SK-N-SH treated with all-trans-retinoic acid at 6 μM for 48 hours (cell line): Measurements from ENCODE around the gene BAIAP3.

Source experiments
- ATAC-seq: fragments of 200-7000 bp; cut with Tn5 transposase; 3 replicates; pipeline ENCODE4 v1.9.1; 2020; ENCODE audit warnings: mild to moderate bottlenecking, moderate library complexity
- ARNTL ChIP-seq: fragments of 450-650 bp; formaldehyde crosslinking; IDR thresholded peaks from 2 replicates; pipeline ENCODE4 v1.5.0; 2020; ENCODE audit warnings: low read depth, mild to moderate bottlenecking, moderate library complexity, borderline replicate concordance
- BACH2 ChIP-seq: fragments of 250-450 bp; sonication (Bioruptor Pico); IDR thresholded peaks from 2 replicates; pipeline ENCODE4 v1.9.0; 2021; ENCODE audit warnings: mild to moderate bottlenecking, borderline replicate concordance
- CREB5 ChIP-seq: fragments of 250-450 bp; sonication (Bioruptor Pico); IDR thresholded peaks from 2 replicates; pipeline ENCODE4 v1.5.1; 2020; ENCODE audit warnings: low read depth, mild to moderate bottlenecking, moderate library complexity
- CSDC2 ChIP-seq: fragments of 250-450 bp; sonication (Bioruptor Pico); IDR thresholded peaks from 2 replicates; pipeline ENCODE4 v1.5.0; 2020; ENCODE audit warnings: mild to moderate bottlenecking, moderate library complexity
- ESRRG ChIP-seq: fragments of 250-450 bp; sonication (Bioruptor Pico); IDR thresholded peaks from 2 replicates; pipeline ENCODE4 v1.6.1; 2021; ENCODE audit warnings: mild to moderate bottlenecking
- ISL1 ChIP-seq: fragments of 250-450 bp; sonication (Bioruptor Pico); IDR thresholded peaks from 2 replicates; pipeline ENCODE4 v2.1.2; 2022; ENCODE audit warnings: mild to moderate bottlenecking, moderate library complexity
- OSR1 ChIP-seq: fragments of 250-450 bp; sonication (Bioruptor Pico); IDR thresholded peaks from 2 replicates; pipeline ENCODE4 v1.8.0; 2022; ENCODE audit warnings: moderate library complexity, mild to moderate bottlenecking, inconsistent platforms
- PPARA ChIP-seq: fragments of 250-450 bp; sonication (Bioruptor Pico); IDR thresholded peaks from 2 replicates; pipeline ENCODE4 v1.5.0; 2020; ENCODE audit warnings: mild to moderate bottlenecking, borderline replicate concordance
- SNAI2 ChIP-seq: fragments of 250-450 bp; sonication (Bioruptor Pico); IDR thresholded peaks from 2 replicates; pipeline ENCODE4 v1.5.0; 2020; ENCODE audit warnings: mild to moderate bottlenecking, moderate library complexity
- TCF4 ChIP-seq: fragments of 250-450 bp; sonication (Bioruptor Pico); IDR thresholded peaks from 2 replicates; pipeline ENCODE4 v1.8.0; 2021; ENCODE audit warnings: mild to moderate bottlenecking, moderate library complexity, borderline replicate concordance
- TOX ChIP-seq: fragments of 250-450 bp; sonication (Bioruptor Pico); IDR thresholded peaks from 2 replicates; pipeline ENCODE4 v1.8.0; 2021; ENCODE audit warnings: mild to moderate bottlenecking, moderate library complexity, borderline replicate concordance
- TSHZ2 ChIP-seq: fragments of 250-450 bp; sonication (Bioruptor Pico); IDR thresholded peaks from 2 replicates; pipeline ENCODE4 v1.5.0; 2020; ENCODE audit warnings: mild to moderate bottlenecking, moderate library complexity
- ZFP3 ChIP-seq: fragments of 250-450 bp; sonication (Bioruptor Pico); IDR thresholded peaks from 2 replicates; pipeline ENCODE4 v1.5.0; 2020; ENCODE audit warnings: mild to moderate bottlenecking, moderate library complexity
- ZFP30 ChIP-seq: fragments of 450-650 bp; formaldehyde crosslinking; IDR thresholded peaks from 2 replicates; pipeline ENCODE4 v1.5.0; 2022; ENCODE audit warnings: mild to moderate bottlenecking, moderate library complexity
- ZNF565 ChIP-seq: fragments of 450-650 bp; formaldehyde crosslinking; conservative IDR thresholded peaks from 2 replicates; pipeline ENCODE4 v1.5.0; 2020; ENCODE audit warnings: low read depth, mild to moderate bottlenecking, moderate library complexity
- ZNF8 ChIP-seq: fragments of 450-650 bp; formaldehyde crosslinking; IDR thresholded peaks from 2 replicates; pipeline ENCODE4 v1.5.0; 2020; ENCODE audit warnings: mild to moderate bottlenecking, moderate library complexity
- TF ChIP-seq, protein P1 (sequence below): fragments of 250-450 bp; sonication (Bioruptor Pico); IDR thresholded peaks from 2 replicates; pipeline ENCODE4 v1.8.0; 2021; ENCODE audit warnings: low read depth, mild to moderate bottlenecking, moderate library complexity, borderline replicate concordance
- TF ChIP-seq, protein P2 (sequence below): fragments of 250-450 bp; sonication (Bioruptor Pico); IDR thresholded peaks from 2 replicates; pipeline ENCODE4 v1.8.0; 2020; ENCODE audit warnings: mild to moderate bottlenecking, moderate library complexity, borderline replicate concordance
- TF ChIP-seq, protein P3 (sequence below): fragments of 250-450 bp; sonication (Bioruptor Pico); IDR thresholded peaks from 2 replicates; pipeline ENCODE4 v1.5.1; 2021; ENCODE audit warnings: mild to moderate bottlenecking, moderate library complexity

The BAIAP3 gene

GRCh38 chr16:1310832-1311200 is 22.6 kb upstream of the BAIAP3 start:
- TF ChIP-seq, protein P1, sequence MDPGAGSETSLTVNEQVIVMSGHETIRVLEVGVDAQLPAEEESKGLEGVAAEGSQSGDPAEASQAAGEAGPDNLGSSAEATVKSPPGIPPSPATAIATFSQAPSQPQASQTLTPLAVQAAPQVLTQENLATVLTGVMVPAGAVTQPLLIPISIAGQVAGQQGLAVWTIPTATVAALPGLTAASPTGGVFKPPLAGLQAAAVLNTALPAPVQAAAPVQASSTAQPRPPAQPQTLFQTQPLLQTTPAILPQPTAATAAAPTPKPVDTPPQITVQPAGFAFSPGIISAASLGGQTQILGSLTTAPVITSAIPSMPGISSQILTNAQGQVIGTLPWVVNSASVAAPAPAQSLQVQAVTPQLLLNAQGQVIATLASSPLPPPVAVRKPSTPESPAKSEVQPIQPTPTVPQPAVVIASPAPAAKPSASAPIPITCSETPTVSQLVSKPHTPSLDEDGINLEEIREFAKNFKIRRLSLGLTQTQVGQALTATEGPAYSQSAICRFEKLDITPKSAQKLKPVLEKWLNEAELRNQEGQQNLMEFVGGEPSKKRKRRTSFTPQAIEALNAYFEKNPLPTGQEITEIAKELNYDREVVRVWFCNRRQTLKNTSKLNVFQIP = no peak
- TF ChIP-seq ISL1 (CRISPR knock-in tag) = no peak
- no peak for TF ChIP-seq ZNF565 (CRISPR knock-in tag)
- no peak for TF ChIP-seq CSDC2 (CRISPR knock-in tag)
- no peak for TF ChIP-seq ZNF8
- TF ChIP-seq ZFP3 (CRISPR knock-in tag) = no peak
- no peak for TF ChIP-seq TCF4 (CRISPR knock-in tag)
- TF ChIP-seq TOX (CRISPR knock-in tag) = no peak
- no peak for TF ChIP-seq PPARA (CRISPR knock-in tag)
- no peak for TF ChIP-seq OSR1
- no peak for TF ChIP-seq BACH2
- no peak for TF ChIP-seq CREB5 (CRISPR knock-in tag)
- TF ChIP-seq ESRRG (CRISPR knock-in tag) = no peak
- no peak for TF ChIP-seq ZFP30
- TF ChIP-seq ARNTL (CRISPR knock-in tag) = no peak
- TF ChIP-seq, protein P2, sequence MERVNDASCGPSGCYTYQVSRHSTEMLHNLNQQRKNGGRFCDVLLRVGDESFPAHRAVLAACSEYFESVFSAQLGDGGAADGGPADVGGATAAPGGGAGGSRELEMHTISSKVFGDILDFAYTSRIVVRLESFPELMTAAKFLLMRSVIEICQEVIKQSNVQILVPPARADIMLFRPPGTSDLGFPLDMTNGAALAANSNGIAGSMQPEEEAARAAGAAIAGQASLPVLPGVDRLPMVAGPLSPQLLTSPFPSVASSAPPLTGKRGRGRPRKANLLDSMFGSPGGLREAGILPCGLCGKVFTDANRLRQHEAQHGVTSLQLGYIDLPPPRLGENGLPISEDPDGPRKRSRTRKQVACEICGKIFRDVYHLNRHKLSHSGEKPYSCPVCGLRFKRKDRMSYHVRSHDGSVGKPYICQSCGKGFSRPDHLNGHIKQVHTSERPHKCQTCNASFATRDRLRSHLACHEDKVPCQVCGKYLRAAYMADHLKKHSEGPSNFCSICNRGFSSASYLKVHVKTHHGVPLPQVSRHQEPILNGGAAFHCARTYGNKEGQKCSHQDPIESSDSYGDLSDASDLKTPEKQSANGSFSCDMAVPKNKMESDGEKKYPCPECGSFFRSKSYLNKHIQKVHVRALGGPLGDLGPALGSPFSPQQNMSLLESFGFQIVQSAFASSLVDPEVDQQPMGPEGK (CRISPR knock-in tag) = no peak
- no peak for TF ChIP-seq SNAI2 (CRISPR knock-in tag)
- peak; percentile 12 for ATAC-seq

DNA sequence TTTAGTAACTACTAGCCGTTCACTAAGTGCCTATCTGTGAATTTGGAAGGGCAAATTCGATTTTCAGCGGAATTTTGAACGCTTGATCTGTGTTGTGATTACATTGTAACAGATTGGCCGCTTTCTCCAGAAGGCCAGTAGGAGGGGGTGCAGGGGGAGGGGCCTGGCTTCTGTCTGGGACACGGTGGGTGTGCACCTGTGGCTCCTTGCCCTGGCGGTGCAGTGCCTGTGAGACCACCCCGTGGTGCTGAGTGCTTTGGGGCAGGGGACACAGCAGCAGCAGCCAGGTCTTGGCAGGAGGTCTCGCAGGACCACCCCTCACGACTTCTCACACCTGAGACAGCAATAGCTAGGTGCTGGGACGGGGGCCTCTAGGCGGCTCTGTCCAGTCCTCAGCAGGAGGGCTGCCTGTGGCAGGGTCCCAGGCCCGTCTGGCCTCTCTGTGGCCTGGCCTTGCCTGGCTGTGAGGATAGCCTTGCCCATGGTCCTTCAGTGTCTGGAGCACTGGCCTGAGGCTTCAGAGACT is 22.2 kb upstream of the BAIAP3 start:
- no peak; the same call in 2 of the 3 replicates for ATAC-seq
- TF ChIP-seq, protein P2 (CRISPR knock-in tag) = no peak
- TF ChIP-seq ZFP3 (CRISPR knock-in tag) (no peak), ZFP30 (no peak), ZNF8 (no peak), TSHZ2 (no peak), CREB5 (CRISPR knock-in tag) (no peak), ISL1 (CRISPR knock-in tag) (no peak)
- TF ChIP-seq, protein P1 = no peak
- TF ChIP-seq, protein P3, sequence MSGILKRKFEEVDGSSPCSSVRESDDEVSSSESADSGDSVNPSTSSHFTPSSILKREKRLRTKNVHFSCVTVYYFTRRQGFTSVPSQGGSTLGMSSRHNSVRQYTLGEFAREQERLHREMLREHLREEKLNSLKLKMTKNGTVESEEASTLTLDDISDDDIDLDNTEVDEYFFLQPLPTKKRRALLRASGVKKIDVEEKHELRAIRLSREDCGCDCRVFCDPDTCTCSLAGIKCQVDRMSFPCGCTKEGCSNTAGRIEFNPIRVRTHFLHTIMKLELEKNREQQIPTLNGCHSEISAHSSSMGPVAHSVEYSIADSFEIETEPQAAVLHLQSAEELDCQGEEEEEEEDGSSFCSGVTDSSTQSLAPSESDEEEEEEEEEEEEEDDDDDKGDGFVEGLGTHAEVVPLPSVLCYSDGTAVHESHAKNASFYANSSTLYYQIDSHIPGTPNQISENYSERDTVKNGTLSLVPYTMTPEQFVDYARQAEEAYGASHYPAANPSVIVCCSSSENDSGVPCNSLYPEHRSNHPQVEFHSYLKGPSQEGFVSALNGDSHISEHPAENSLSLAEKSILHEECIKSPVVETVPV = no peak
